ENCODE data around the gene TMEM183A.

DNA sequence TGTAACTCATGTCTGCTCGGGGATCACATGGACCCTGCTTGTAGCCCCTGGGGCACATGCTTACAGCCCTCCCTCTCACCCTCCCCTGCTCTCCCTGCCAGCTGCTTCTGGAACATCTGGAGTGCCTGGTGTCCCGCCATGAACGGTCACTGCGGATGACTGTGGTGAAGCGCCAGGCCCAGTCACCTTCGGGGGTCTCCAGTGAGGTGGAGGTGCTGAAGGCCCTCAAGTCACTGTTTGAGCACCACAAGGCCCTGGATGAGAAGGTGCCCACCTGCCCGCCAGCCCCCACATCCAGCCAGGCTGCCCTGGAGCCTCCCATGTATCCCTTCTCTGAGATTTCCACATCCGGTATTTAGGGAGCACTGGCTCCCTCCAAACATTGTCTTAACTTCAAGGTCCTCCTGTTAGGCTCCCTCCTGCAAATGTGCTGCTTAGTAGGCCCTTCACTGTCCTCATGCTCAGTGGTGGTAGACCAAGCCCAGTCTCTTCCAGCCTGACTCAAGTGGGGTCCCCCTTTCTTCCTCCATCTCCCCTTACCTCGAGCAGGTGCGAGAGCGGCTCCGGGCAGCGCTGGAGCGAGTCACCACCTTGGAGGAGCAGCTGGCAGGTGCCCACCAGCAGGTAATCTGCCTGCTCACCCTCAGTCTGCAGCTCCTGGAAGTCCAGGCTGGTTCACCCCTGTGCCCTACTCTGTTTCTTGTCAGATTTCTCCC lies 36.8 kb downstream of the TMEM183A start:
- TF ChIP-seq, protein P1, sequence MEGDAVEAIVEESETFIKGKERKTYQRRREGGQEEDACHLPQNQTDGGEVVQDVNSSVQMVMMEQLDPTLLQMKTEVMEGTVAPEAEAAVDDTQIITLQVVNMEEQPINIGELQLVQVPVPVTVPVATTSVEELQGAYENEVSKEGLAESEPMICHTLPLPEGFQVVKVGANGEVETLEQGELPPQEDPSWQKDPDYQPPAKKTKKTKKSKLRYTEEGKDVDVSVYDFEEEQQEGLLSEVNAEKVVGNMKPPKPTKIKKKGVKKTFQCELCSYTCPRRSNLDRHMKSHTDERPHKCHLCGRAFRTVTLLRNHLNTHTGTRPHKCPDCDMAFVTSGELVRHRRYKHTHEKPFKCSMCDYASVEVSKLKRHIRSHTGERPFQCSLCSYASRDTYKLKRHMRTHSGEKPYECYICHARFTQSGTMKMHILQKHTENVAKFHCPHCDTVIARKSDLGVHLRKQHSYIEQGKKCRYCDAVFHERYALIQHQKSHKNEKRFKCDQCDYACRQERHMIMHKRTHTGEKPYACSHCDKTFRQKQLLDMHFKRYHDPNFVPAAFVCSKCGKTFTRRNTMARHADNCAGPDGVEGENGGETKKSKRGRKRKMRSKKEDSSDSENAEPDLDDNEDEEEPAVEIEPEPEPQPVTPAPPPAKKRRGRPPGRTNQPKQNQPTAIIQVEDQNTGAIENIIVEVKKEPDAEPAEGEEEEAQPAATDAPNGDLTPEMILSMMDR (conservative IDR thresholded peaks at IDR 0.05; ENCODE audit: low read depth in 2 of 2) = no peak
- TF ChIP-seq, protein P2, sequence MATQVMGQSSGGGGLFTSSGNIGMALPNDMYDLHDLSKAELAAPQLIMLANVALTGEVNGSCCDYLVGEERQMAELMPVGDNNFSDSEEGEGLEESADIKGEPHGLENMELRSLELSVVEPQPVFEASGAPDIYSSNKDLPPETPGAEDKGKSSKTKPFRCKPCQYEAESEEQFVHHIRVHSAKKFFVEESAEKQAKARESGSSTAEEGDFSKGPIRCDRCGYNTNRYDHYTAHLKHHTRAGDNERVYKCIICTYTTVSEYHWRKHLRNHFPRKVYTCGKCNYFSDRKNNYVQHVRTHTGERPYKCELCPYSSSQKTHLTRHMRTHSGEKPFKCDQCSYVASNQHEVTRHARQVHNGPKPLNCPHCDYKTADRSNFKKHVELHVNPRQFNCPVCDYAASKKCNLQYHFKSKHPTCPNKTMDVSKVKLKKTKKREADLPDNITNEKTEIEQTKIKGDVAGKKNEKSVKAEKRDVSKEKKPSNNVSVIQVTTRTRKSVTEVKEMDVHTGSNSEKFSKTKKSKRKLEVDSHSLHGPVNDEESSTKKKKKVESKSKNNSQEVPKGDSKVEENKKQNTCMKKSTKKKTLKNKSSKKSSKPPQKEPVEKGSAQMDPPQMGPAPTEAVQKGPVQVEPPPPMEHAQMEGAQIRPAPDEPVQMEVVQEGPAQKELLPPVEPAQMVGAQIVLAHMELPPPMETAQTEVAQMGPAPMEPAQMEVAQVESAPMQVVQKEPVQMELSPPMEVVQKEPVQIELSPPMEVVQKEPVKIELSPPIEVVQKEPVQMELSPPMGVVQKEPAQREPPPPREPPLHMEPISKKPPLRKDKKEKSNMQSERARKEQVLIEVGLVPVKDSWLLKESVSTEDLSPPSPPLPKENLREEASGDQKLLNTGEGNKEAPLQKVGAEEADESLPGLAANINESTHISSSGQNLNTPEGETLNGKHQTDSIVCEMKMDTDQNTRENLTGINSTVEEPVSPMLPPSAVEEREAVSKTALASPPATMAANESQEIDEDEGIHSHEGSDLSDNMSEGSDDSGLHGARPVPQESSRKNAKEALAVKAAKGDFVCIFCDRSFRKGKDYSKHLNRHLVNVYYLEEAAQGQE (IDR thresholded peaks at IDR 0.05; ENCODE audit: unreplicated experiment) = no peak
- TF ChIP-seq POLR2AphosphoS5 (IDR thresholded peaks at IDR 0.05; ENCODE audit: low read depth) (no peak), EZH2phosphoT487 (IDR thresholded peaks at IDR 0.05; ENCODE audit: unreplicated experiment) (no peak), EZH2 (IDR thresholded peaks at IDR 0.05; ENCODE audit: low read depth, unreplicated experiment) (no peak), CREB1 (CRISPR knock-in tag; IDR thresholded peaks at IDR 0.05; ENCODE audit: low read depth) (no peak)
- TF ChIP-seq, protein P3, sequence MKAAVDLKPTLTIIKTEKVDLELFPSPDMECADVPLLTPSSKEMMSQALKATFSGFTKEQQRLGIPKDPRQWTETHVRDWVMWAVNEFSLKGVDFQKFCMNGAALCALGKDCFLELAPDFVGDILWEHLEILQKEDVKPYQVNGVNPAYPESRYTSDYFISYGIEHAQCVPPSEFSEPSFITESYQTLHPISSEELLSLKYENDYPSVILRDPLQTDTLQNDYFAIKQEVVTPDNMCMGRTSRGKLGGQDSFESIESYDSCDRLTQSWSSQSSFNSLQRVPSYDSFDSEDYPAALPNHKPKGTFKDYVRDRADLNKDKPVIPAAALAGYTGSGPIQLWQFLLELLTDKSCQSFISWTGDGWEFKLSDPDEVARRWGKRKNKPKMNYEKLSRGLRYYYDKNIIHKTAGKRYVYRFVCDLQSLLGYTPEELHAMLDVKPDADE (IDR thresholded peaks at IDR 0.05) = no peak
